HG02840 (cell line): ENCODE results near the gene FRMD4B.

ENCODE experiments used
- ATAC-seq: cut with Tn5 transposase; IDR thresholded peaks from one replicate; pipeline ENCODE4 v1.9.1; 2021; ENCODE audit warnings: mild to moderate bottlenecking, moderate library complexity, moderate number of reproducible peaks; ENCODE audit not compliant: unreplicated experiment, low FRiP score

The FRMD4B gene

DNA sequence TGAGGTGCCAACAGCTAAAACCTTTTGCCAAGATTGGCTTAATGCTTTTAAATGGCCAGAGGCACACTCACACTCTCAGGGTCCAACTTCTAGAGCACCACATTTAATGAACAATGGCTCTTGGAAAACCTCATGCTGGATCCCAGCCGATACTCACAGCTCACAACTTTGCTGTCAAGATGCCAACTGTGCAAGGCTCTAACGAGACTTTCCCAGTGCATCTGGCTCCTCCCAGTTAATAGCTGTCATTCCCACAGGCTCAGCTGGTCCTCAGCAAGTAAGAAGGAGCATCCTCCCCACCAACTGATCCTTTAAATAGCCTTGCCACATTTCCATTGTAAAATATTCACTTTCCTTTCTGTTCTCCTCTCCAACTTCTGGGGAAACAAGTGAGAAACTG is 20.3 kb upstream of the FRMD4B start:
- ATAC-seq, result no peak

DNA sequence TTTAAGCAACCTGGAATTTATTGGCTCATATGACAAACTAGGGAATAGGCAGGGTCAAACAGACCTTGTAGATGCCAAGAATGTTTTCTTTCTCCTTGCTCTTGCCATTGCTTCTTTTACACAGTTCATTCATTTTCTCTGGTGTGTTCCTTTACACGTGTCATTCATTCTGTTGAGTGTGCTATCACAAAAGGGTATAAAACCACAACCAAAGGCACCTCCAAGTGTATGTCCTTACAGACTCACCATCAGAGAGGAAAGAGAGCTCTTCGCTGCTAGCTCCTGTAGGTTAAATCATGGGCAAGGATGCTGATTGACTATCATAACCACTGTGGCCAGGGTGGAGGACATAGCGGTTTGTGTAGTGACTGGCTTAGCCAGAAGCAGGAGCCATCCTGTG is 19.2 kb upstream of the FRMD4B start:
- ATAC-seq, result no peak

DNA sequence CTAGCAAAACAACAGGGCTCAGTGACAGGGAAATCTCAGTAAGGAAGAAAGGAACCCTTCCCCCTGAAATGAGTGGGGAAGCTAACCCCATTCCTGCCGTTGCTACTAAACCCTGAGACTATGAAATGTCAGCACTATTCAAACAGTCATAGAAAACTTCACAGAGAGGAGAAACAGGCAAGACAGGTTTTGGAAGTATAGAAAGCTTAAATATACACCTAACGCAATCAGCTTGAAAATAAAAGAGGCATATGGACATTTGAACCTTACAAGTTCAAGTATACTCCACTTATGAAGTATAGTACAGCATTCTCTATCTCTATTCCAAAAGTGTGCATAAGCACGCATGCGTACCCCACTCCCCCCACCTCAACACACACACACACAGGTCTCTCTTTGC is 17.6 kb upstream of the FRMD4B start:
- no peak for ATAC-seq

DNA sequence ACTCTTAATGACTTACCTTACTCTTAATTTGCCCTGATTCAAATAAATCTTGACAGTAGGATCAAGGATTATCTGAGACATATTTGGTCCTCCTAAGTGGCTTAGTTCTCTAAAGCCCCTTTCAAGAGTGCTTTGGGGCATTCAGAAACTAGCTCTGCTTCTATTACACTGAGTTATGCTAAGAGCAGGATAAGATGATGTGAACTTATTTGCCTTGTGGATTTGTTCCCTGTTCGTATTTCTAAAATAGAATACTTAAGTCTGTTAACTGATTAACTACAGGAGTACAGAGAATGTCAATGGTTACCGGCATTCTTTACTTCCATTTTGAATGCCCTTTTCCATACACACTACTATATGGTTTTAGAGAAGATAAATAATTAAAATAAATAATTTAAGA is 14.8 kb upstream of the FRMD4B start:
- ATAC-seq, result no peak

DNA sequence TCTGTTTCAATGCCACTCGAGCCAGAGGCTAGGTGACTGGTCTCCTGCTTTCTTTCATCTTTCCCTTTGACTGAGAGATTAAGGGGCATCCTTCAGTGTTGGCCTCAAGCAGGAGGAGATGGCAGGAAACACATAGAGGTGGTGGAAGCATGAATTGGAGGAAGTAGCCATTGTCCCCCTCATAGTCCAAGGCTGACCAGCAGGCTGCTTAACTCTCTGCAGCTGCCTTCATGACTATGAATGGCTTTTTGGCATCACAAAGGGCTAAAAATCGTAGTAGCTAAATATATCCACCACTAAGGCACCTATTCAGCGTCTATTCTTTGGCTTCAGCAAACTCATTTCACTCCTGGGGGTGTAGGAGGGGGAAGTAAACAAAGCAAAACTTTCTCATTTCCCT is 7.0 kb upstream of the FRMD4B start:
- no peak for ATAC-seq

DNA sequence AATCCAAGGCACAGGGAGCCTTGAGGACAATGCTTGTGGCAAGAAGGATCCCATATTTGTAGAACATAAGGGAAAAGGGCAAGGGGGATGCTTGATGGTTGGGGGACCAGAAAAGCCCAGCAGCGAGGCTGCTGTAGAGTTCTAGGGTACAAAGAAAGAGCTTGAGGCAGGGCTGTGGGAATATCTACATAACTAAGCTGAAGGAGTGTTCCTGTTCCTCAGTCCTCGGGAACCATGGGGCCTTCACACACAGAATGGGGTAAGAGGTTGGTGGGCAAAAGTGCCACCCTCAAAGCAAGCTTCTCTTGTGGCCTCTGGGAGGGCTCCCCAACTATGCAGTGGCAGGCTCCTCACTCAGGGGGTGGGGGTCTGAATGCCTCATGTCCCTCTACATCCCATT is 6.5 kb upstream of the FRMD4B start:
- ATAC-seq, result no peak

DNA sequence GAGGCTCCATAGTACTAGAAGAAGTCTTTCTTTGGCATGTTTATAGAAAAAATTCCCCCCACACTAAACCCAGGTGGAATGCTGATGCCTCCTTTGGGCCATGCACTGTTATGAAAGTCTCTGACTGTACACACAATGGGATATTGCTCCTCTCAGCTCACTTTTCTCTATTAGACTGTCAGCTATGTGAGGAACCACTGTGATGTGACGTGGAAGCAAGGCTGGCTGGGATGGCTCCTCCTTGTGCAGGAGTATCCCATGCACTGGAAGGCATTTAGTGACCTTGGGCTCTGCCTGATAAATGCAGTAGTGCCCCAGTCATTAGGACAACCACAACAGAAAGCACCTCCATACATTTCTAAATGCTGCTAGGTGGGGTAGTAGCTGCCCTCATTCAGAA is 5.7 kb upstream of the FRMD4B start:
- ATAC-seq, result no peak

DNA sequence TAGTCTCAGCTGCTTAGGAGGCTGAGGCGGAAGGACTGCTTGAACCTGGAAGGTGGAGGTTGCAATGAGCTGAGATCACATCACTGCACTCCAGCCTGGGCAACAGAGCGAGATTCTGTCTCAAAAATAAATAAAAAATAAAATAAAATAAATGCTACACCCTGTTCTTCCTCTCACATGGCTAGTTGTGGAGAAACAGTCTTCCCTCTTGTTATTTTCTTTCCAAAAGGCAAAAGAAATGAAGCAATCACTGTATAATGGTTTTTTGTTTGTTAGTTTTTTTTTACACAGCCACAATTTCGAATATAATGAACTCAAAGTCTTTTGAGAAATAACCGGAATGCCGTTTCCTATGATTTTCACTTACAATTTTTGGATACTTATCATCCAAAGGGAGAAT is 4.9 kb upstream of the FRMD4B start:
- no peak for ATAC-seq

DNA sequence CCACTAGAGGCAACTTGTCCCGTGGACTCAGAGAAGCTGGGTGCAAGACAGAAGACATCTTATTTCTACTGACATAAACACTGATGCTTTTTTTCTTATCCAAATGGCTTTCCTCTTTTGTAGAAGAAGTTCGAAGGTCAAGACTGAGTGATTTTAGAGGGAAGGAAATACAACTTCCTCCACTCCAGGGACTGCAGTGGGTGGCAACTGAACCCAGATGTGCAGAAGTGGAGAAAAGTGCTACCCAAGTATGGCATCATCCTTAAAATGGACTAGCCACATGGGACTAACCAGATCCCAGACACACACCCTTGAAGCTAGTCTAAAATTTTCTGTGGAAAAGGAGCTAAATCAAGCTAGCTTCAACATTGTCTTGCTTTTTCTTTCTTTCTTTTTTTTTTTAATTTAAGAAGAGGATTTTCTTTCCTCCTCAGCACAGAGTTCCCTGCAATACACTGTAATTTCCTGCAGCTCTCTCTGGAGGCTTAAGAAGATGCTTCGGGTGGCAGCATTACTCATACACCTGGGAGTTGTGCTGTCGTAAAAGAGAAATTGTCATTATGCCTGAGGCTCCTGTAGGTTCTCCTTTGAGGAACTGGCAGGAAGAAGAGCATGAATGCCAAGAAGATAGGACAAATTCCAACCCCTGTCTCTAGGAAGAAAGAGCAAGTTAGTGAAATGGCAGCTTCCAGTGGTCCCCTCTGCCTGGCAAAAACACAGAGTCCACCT is 3.8 kb upstream of the FRMD4B start:
- ATAC-seq, result no peak

DNA sequence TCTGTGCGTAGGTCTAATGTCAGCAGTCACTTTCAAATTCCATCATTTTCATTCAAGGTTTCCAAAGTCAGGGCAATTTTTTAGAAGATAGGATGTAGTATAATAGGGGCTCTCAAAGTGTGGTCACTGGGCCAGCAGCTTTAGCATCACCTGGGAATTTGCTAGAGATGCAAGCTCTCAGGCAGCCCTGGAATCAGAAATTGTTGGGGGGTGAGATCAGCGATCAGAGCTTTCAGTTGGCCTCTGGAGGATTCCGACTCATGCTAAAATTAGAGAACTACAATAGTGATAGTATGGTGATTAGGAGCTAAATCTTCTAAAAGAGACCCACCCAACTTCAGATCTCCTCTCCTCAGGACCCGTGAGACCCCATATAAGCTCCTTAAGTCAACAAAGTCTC is 2.4 kb upstream of the FRMD4B start:
- no peak for ATAC-seq

DNA sequence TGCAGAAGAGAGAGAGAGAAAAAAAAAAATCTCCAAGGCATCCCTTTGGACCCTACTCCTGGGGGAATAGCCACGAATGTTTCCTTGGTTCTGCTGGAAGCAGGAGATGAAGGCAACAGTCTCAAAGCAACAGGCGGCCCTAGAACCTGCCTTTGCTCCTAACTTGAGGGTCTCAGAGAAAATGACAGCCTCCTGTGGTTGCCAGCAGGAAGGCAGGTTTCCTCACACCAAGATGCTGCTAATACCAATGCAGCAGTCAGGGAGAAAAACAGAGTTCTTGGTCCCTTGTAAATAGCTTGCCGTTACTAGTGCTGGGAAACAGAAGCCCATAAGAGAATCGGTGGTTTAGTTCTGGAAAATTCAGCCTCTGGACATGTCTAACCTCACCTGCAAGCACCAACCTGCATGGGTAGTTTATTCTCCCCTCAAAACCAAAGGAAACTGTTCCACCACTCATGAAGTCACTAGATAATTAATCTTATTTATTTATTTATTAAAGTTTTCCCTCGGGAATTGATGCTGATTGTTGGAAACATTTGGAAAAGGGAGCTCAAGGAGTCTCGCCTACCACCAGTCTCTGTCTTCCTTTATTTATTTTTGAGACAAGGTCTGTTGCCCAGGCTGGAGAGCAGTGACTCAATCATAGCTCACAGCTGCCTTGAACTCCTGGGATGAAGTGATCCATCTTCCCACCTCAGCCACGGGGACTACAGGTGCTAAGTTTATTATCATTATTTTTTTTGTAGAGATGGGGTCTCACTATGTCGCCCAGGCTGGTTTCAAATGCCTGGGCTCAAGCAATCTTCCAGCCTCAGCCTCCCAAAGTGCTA is 883 bp upstream of the FRMD4B start:
- no peak for ATAC-seq

DNA sequence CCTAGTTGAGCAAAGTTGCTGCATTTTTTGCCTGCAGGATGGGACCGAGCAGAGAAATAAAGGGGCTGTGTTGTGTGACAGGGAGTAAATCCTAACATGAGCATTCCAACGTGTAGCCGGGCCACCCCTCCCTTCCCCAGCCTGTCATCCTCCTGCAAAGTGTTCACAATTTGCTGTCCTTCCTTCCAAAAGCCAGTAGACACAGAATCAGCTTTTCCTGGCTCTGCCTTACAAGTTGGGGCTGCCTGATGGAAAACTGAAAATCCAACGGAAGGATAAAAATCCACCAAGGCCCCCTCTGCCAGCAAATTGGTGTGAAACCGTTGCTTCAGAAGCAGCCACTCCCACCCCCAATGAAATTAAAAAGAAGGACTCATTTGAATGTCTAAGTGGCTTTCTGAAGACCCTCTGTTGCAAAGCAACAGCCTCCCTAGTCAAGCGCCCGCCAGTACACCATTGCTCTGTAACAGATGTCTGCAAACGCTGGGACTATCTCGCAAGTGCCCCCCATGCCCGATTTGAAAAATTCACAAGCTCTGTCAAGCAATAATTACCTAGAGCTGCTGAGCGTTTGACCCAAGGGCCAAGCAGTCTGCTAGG is 665 bp downstream of the FRMD4B start:
- no peak for ATAC-seq

DNA sequence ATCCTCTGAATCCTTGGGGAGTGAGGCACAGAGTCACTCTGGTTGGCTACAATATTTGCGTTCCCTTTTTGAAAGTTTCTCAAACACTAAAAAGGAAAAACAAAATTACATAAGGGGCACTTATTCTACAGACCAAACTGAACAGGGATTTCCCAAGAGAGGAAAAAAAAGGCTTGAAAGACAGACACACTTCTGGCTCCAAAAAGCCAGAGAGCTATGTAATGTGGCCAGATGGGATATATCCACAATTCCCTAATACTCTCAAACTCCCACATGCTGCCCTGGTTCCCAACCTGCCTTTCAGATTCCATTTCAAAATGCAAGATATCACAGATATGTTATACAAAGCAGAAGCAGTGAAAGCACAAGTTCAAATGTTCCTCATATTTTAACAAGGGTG is 1.6 kb downstream of the FRMD4B start:
- no peak for ATAC-seq

DNA sequence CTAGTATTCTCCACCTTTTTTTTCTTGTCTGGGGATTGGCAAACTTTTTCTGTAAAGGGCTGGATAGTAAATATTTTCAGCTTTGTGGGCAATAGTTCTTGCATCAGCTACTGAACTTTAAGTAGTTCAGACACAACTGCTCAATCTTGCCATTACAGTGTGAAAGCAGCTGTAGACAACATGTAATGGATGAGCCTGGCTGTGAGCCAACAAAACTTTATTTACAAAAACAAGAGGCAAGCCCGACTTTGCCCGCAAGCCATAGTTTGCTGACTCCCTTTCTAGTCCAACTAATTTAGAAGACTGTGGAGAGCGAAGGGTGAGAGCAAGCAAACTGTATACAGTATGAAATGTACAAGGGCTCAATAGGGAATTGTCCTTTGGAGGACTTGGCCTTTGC is 6.2 kb downstream of the FRMD4B start:
- no peak for ATAC-seq

DNA sequence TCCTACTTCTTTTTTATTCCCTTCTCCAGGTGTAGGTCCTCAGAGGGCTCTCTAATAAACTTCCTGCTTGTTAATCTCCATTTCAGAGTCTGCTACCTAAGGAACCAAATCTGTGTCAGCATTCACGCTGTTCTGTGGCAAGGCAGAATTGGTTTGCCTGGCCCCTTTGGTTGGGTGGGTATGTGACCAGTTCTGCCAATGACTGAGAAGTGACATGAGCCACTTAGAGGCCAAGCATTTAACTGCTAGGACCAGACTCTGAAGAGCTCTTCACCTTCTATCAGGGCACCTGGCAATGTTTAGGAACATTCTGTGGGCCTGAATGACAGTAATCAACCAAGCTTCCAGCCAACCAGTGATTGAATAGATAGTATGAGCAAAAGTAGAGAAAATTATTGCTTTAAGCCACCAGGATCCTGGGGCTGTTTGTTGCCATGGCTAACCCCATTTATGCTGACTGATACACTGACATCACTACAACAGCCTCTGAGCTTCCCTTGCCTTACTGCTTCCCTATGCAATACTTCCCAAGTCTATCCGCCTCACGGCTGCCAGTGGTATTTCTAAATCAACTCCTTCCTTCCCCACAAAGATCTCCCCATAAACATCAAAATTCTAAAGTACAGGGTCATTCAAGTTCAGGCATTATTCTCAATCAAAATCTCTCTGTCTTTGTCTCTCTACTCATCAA is 7.6 kb downstream of the FRMD4B start:
- ATAC-seq, result no peak

DNA sequence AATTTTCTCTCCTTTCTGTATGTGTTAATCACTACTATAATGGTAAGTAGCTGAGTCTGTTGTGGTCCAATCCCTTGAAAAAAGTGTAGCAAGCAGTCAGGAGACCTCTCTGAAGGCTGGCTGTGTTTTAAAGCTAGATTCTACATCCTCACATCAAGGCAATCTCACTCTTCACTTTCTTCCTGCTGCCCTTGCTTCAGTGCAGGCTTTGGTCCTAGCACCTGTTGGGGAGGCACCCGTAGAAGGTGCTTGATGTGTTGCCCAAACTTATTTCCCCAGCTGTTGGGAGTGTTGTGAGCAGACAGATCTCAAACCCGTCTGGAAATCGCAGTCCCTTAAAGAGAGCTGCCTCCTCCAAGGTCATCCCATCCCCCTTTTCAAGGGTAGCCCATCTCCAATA is 8.6 kb downstream of the FRMD4B start:
- no peak for ATAC-seq

DNA sequence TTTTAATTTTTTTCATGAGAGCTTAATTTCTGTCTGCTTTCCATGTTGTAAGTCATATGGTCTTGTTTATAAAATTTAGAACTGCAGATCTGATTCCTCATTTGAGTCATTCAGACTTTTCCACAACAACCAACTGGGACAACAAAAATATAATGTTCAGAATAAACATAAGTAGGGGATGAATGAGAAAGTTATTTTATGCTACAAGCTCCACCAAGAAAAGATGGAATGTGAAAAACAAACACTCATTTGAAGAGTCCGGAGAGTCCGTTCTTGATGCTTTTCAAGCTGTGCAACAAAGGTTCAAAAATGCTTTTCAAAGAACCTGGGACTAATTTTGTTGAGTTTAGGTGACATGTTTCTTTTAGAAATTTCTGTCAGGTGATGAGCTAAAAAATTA is 9.2 kb downstream of the FRMD4B start:
- no peak for ATAC-seq

DNA sequence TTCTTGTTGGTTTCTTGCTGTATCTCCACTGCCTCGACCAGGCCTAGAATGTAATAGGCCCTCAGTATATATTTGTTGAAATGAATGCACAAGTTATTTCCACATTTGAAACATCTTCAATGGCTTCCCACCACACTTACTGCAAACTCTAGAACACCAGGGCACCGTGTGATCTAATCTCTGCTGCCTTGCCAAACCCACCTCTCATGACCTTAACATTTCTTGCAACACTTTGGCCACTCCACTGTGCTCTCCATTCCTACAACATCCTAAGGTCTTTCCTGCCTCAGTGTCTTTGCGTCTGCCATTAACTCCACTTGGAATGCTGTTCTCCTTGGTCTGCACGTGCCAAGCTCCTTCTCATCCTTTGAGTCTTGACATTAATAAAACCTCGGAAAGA is 14.1 kb downstream of the FRMD4B start:
- no peak for ATAC-seq

DNA sequence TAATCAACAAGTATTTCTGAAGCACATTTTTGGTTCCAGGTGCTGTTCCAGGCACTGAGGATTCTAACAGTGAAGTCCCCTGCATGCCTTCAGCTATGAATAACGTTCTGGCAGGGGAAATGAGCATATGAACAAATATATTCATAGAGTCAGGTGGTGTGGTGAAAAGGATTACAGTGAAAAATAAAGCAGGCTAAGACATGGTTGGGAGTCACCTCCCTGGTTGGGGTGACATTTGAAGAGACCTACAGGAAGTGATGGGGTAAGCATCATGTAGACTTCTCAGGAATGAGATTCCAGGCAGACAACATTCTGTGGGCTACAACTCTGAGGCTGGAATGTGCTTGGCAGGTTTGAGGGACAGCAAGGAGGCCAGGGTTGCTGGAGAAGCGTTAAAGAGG is 15.0 kb downstream of the FRMD4B start:
- ATAC-seq, result no peak

DNA sequence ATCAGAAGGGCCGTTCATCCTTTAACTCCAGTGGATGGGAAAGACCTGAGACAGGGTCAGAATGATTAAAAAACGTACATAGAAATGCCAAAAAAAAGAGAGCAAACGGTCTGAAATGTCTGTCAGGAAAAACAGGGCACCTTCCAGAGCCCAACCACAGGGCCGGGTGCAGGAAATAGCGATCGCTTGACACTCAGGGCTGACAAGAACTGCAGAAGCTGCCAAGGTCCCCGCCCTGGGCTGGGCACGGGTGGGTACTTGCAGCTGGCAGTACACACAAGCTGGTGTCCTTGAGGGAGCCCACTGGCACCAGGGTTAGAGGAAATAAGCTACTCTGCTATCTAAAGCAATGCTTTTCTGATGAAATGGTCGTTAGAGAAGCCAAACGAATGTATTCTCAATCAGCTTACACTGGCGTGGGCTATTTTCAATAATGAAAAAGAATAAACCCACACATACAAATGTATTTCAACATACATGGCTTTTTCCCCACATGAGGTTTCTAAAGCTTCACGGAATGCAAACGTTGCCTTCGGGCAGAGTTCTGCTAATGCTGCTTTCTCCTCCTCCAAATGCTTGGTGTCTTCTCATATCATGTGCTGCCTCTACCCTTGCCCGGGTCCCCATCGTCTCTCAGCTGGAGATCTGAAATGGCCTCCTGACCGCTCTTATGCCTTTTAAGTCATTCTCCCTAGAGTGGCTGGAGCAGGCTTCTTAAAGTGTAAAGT is 15.6 kb downstream of the FRMD4B start:
- ATAC-seq, result no peak
